Iris pigment epithelial cell (primary cell): ENCODE data around the gene ZCCHC7.
A peak's percentile ranks its signal among the peaks of the same experiment; 100 is the strongest.
"Not testable (repeated sequence)": the region's sequence is repeated elsewhere in the genome, so short reads cannot be mapped to it uniquely, and the experiment has no call there.

ENCODE experiments used
- DNase-seq: peaks from one replicate; pipeline ENCODE4 v3.0.0-alpha.2; 2011; ENCODE audit warnings: low read depth

The ZCCHC7 gene

GRCh38 chr9:37119907-37120842 lies at the start of gene ZCCHC7:
Gene ZCCHC7, plus strand, starts transcription at chr9:37120574.
- DNase-seq = peak; percentile 91

GRCh38 chr9:37074790-37075189 lies 45.6 kb upstream of the ZCCHC7 start:
- DNase-seq = not testable (repeated sequence)

GRCh38 chr9:37079370-37080164 lies 40.8 kb upstream of the ZCCHC7 start:
- peak; percentile 88 for DNase-seq

- peak; percentile 18 for DNase-seq
These were observed 40.2 kb upstream of the ZCCHC7 start for GRCh38 chr9:37080165-37080628.

- not testable (repeated sequence) for DNase-seq
These were observed 38.9 kb upstream of the ZCCHC7 start for GRCh38 chr9:37081507-37081906.

GRCh38 chr9:37082214-37082765 lies 38.1 kb upstream of the ZCCHC7 start:
- DNase-seq = peak; percentile 63

GRCh38 chr9:37083654-37084053 lies 36.7 kb upstream of the ZCCHC7 start:
- peak; percentile 4 for DNase-seq

GRCh38 chr9:37085233-37085632 lies 35.1 kb upstream of the ZCCHC7 start:
- DNase-seq = no peak

GRCh38 chr9:37092714-37093295 lies 27.6 kb upstream of the ZCCHC7 start:
- not testable (repeated sequence) for DNase-seq

GRCh38 chr9:37094751-37095150 lies 25.6 kb upstream of the ZCCHC7 start:
- no peak for DNase-seq

- DNase-seq = no peak
These were observed 23.7 kb upstream of the ZCCHC7 start for GRCh38 chr9:37096628-37097027.

GRCh38 chr9:37097294-37097693 lies 23.1 kb upstream of the ZCCHC7 start:
- no peak for DNase-seq

- no peak for DNase-seq
These were observed 20.0 kb upstream of the ZCCHC7 start for GRCh38 chr9:37100327-37100726.

GRCh38 chr9:37100741-37101140 lies 19.6 kb upstream of the ZCCHC7 start:
- DNase-seq = no peak

GRCh38 chr9:37102486-37102885 lies 17.9 kb upstream of the ZCCHC7 start:
- DNase-seq = no peak

- peak; percentile 91 for DNase-seq
These were observed 16.0 kb upstream of the ZCCHC7 start for GRCh38 chr9:37104183-37104889.

- DNase-seq = no peak
These were observed 15.1 kb upstream of the ZCCHC7 start for GRCh38 chr9:37105234-37105633.

GRCh38 chr9:37107701-37108100 lies 12.7 kb upstream of the ZCCHC7 start:
- no peak for DNase-seq

- DNase-seq = not testable (repeated sequence)
These were observed 5.9 kb upstream of the ZCCHC7 start for GRCh38 chr9:37114442-37114841.

- DNase-seq = no peak
These were observed 2.4 kb upstream of the ZCCHC7 start for GRCh38 chr9:37117956-37118355.

GRCh38 chr9:37119360-37119759 lies 1.0 kb upstream of the ZCCHC7 start:
- DNase-seq = no peak
